ENCODE measurements around the gene NISCH. TPM values are rescaled to one million over a fixed set of nuclear protein-coding genes. Genes with fewer than 3 reads are reported as not detected.

The NISCH gene
- total RNA-seq, 4 donors from 2014 or later = 68.7 to 298 (median 94.6) TPM

GRCh38 chr3:52506266-52506966, 51.0 kb downstream of the NISCH start:
- H3K9me3 ChIP-seq = no peaks in the 10 kb centered on the region
- no peak for DNase-seq (ENCODE audit: low spot score in 2 of 2)
- no peaks in the 10 kb centered on the region for H3K36me3 ChIP-seq
- no peaks in the 10 kb centered on the region for H3K4me1 ChIP-seq
- H3K4me3 ChIP-seq = no peak overlapping the region
- no peaks in the 10 kb centered on the region for H3K27me3 ChIP-seq
- 87% methylated on average over 14 of the region's 27 CpGs for WGBS
- no peak overlapping the region for H3K27ac ChIP-seq
- no peak for TF ChIP-seq CTCF (IDR thresholded peaks at IDR 0.05)
- no peak for TF ChIP-seq POLR2AphosphoS5 (IDR thresholded peaks at IDR 0.05)
- no peak for TF ChIP-seq EP300 (IDR thresholded peaks at IDR 0.05)
- TF ChIP-seq POLR2A (IDR thresholded peaks at IDR 0.05) = no peak

GRCh38 chr3:52507359-52507758, 52.0 kb downstream of the NISCH start:
- no peak for TF ChIP-seq POLR2A (IDR thresholded peaks at IDR 0.05)
- no peak overlapping the region for H3K27ac ChIP-seq
- WGBS = 82% methylated on average over 5 of the region's 5 CpGs
- no peaks in the 10 kb centered on the region for H3K9me3 ChIP-seq
- H3K36me3 ChIP-seq = no peaks in the 10 kb centered on the region
- H3K27me3 ChIP-seq = no peaks in the 10 kb centered on the region
- H3K4me3 ChIP-seq = no peak overlapping the region
- no peak for DNase-seq (ENCODE audit: low spot score in 2 of 2)
- H3K4me1 ChIP-seq = no peaks in the 10 kb centered on the region

GRCh38 chr3:52509753-52510328, 54.4 kb downstream of the NISCH start:
- no peak for DNase-seq (ENCODE audit: low spot score in 2 of 2)
- Histone ChIP-seq H3K4me3 (no peak overlapping the region), H3K36me3 (no peaks in the 10 kb centered on the region), H3K27ac (no peak overlapping the region), H3K27me3 (no peaks in the 10 kb centered on the region), H3K4me1 (no peaks in the 10 kb centered on the region), H3K9me3 (no peaks in the 10 kb centered on the region)
- TF ChIP-seq POLR2A (IDR thresholded peaks at IDR 0.05) (no peak), CTCF (IDR thresholded peaks at IDR 0.05) (no peak), POLR2AphosphoS5 (IDR thresholded peaks at IDR 0.05) (no peak), EP300 (IDR thresholded peaks at IDR 0.05) (no peak)
- WGBS = 65% methylated on average over 12 of the region's 12 CpGs

- Histone ChIP-seq H3K27me3 (no peaks in the 10 kb centered on the region), H3K4me1 (no peaks in the 10 kb centered on the region), H3K27ac (no peak overlapping the region), H3K36me3 (no peaks in the 10 kb centered on the region), H3K4me3 (no peak overlapping the region), H3K9me3 (no peaks in the 10 kb centered on the region)
- TF ChIP-seq EP300 (IDR thresholded peaks at IDR 0.05) = no peak
- TF ChIP-seq POLR2AphosphoS5 (IDR thresholded peaks at IDR 0.05) = no peak
- TF ChIP-seq POLR2A (IDR thresholded peaks at IDR 0.05) = no peak
- TF ChIP-seq CTCF (IDR thresholded peaks at IDR 0.05) = no peak
- no peak for DNase-seq (ENCODE audit: low spot score in 2 of 2)
- 68% methylated on average over 6 of the region's 7 CpGs for WGBS
Observed at GRCh38 chr3:52511509-52511908, 56.1 kb downstream of the NISCH start.

GRCh38 chr3:52512105-52512504, 56.7 kb downstream of the NISCH start:
- no peaks in the 10 kb centered on the region for H3K27me3 ChIP-seq
- no peak for DNase-seq (ENCODE audit: low spot score in 2 of 2)
- WGBS = 67% methylated on average over 1 of the region's 8 CpGs
- no peaks in the 10 kb centered on the region for H3K36me3 ChIP-seq
- H3K9me3 ChIP-seq = no peaks in the 10 kb centered on the region
- TF ChIP-seq CTCF (IDR thresholded peaks at IDR 0.05) (no peak), POLR2A (IDR thresholded peaks at IDR 0.05) (no peak), POLR2AphosphoS5 (IDR thresholded peaks at IDR 0.05) (no peak), EP300 (IDR thresholded peaks at IDR 0.05) (no peak)
- no peak overlapping the region for H3K4me3 ChIP-seq
- no peak overlapping the region for H3K27ac ChIP-seq
- H3K4me1 ChIP-seq = no peaks in the 10 kb centered on the region

Measured in suprapubic skin (tissue), 4 donors.